ENCODE data around the gene RAMP3.
"Not testable (repeated sequence)": the region's sequence is repeated elsewhere in the genome, so short reads cannot be mapped to it uniquely, and the experiment has no call there.

RAMP3 gene

GRCh38 chr7:45158471-45158870, 880 bp downstream of the RAMP3 start:
- DNase-seq, result no peak

- DNase-seq, result no peak
These were observed 1.7 kb downstream of the RAMP3 start for GRCh38 chr7:45159296-45159695.

GRCh38 chr7:45160417-45160881, 2.9 kb downstream of the RAMP3 start:
- no peak for DNase-seq

- DNase-seq, result no peak
These were observed 3.5 kb downstream of the RAMP3 start for GRCh38 chr7:45161138-45161537.

GRCh38 chr7:45161842-45162241, 4.3 kb downstream of the RAMP3 start:
- no peak for DNase-seq

GRCh38 chr7:45162311-45162845, 4.8 kb downstream of the RAMP3 start:
- DNase-seq, result no peak

GRCh38 chr7:45162943-45163691, 5.5 kb downstream of the RAMP3 start:
- no peak for DNase-seq

- no peak for DNase-seq
These were observed 6.1 kb downstream of the RAMP3 start for GRCh38 chr7:45163692-45164052.

GRCh38 chr7:45164271-45164670, 6.7 kb downstream of the RAMP3 start:
- DNase-seq, result not testable (repeated sequence)

- DNase-seq, result no peak
These were observed 8.3 kb downstream of the RAMP3 start for GRCh38 chr7:45165857-45166256.

- no peak for DNase-seq
These were observed 14.4 kb downstream of the RAMP3 start for GRCh38 chr7:45171946-45172345.

GRCh38 chr7:45173596-45174327, 16.2 kb downstream of the RAMP3 start:
- no peak for DNase-seq

- DNase-seq, result no peak
These were observed 16.7 kb downstream of the RAMP3 start for GRCh38 chr7:45174328-45174610.

- no peak for DNase-seq
These were observed 17.6 kb downstream of the RAMP3 start for GRCh38 chr7:45174966-45175765.

GRCh38 chr7:45176091-45176490, 18.5 kb downstream of the RAMP3 start:
- DNase-seq, result no peak

GRCh38 chr7:45176886-45177731, 19.5 kb downstream of the RAMP3 start:
- DNase-seq, result no peak

- DNase-seq, result no peak
These were observed 20.2 kb downstream of the RAMP3 start for GRCh38 chr7:45177801-45178200.

GRCh38 chr7:45178241-45179225, 20.9 kb downstream of the RAMP3 start:
- no peak for DNase-seq

- DNase-seq, result no peak
These were observed 22.1 kb downstream of the RAMP3 start for GRCh38 chr7:45179666-45180065.

- no peak for DNase-seq
These were observed 22.7 kb downstream of the RAMP3 start for GRCh38 chr7:45180084-45180986.
